ENCODE results near the gene CIRBP.

Gene CIRBP

GRCh38 chr19:1284293-1284978, 15.3 kb downstream of the CIRBP start:
- no peak for TF ChIP-seq CTCF (IDR thresholded peaks at IDR 0.05; ENCODE audit: low read depth, low read length, missing control alignments)
- no peak overlapping the region for H3K4me3 ChIP-seq (replicated peaks; ENCODE audit: low read depth, low read length)
- DNase-seq (ENCODE audit: extremely low read depth, low read depth): no peak

- DNase-seq (ENCODE audit: extremely low read depth, low read depth): no peak
- no peak overlapping the region for H3K4me3 ChIP-seq (replicated peaks; ENCODE audit: low read depth, low read length)
- no peak for TF ChIP-seq CTCF (IDR thresholded peaks at IDR 0.05; ENCODE audit: low read depth, low read length, missing control alignments)
These were observed 16.0 kb downstream of the CIRBP start for GRCh38 chr19:1284979-1285736.

GRCh38 chr19:1285737-1286360, 16.7 kb downstream of the CIRBP start, which contains the start of gene EFNA2:
Gene EFNA2 (plus strand): TSS chr19:1285873. CDS start chr19:1286169, 296 bp downstream.
- DNase-seq (ENCODE audit: extremely low read depth, low read depth): no peak
- no peak for TF ChIP-seq CTCF (IDR thresholded peaks at IDR 0.05; ENCODE audit: low read depth, low read length, missing control alignments)
- H3K4me3 ChIP-seq (replicated peaks; ENCODE audit: low read depth, low read length): no peak within 1 kb of the TSS

GRCh38 chr19:1286487-1287353, 17.6 kb downstream of the CIRBP start:
- no peak for DNase-seq (ENCODE audit: extremely low read depth, low read depth)
- no peak overlapping the region for H3K4me3 ChIP-seq (replicated peaks; ENCODE audit: low read depth, low read length)
- no peak for TF ChIP-seq CTCF (IDR thresholded peaks at IDR 0.05; ENCODE audit: low read depth, low read length, missing control alignments)

- H3K4me3 ChIP-seq (replicated peaks; ENCODE audit: low read depth, low read length): no peak overlapping the region
- TF ChIP-seq CTCF (IDR thresholded peaks at IDR 0.05; ENCODE audit: low read depth, low read length, missing control alignments): no peak
- no peak for DNase-seq (ENCODE audit: extremely low read depth, low read depth)
These were observed 18.5 kb downstream of the CIRBP start for GRCh38 chr19:1287354-1288225.

Data from HFF-Myc (cell line).